Esophagus squamous epithelium (tissue), 4 donors: ENCODE measurements around the gene RBBP8NL.

Experiments used
- POLR2A ChIP-seq, 4 donors: fragments of 450-650 bp; IDR thresholded peaks; one replicate each; pipeline ENCODE4 v1.6.1; 2017; ENCODE audit warnings: antibody characterized with exemption in 4 of 4, mild to moderate bottlenecking in 4 of 4, moderate library complexity in 3 of 4
- TF ChIP-seq, protein P1 (sequence below), 6 experiments: fragments of 450-650 bp in 4 of 6; fragments of 200-600 bp in 2 of 6; sonication (generic) in 2 of 6; IDR thresholded peaks; one replicate each; pipeline ENCODE4 v1.5.1; 2016 to 2019; ENCODE audit warnings: antibody characterized with exemption in 6 of 6, mild to moderate bottlenecking in 4 of 6, moderate library complexity in 4 of 6

DNA sequence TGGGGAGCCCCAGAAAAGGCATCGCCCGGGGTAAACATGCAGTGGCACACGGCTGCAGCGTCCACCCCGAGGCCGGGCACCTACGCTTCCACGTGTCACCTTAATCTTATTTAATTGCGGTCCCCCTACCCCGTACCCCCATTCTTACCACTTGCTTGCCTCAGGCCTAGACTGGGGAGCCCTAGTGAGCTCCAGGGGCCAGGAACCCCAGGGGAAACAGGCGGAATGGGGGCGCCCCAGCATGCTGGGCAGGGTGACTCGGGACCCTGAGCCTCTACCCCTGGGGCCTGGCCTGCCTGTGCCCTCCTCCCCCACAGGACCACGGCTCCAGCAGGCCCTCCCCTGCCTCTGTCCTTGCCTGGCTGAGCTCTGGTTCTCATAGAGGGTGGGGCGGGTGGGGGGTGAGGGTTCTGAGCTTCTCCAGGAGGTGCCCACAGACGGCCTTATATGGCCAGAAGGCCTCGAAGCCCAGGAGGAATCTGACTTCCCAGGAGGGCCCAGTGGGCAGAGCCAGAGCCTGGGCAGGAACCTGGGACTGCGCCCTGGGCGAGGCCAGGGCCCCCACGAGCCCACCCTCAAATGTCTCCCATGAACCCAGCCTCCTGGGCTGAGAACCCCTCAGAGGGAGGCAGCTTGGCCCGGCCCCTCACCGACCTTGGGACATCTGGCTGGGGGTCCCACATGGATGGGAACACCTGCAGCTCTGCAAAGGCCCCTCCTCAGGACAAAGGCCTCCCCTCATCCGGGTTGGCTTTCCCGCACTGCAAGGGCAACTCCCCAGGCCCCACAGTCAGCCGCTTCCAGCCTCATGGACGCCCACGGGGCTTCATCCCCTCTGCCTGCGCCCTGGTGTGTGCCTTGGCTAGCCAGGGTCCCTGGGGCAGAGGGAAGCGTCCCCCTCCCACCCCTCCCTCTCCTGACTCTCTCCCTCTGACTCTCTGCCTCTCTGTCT is 55.0 kb downstream of the RBBP8NL start:
- TF ChIP-seq, protein P1, sequence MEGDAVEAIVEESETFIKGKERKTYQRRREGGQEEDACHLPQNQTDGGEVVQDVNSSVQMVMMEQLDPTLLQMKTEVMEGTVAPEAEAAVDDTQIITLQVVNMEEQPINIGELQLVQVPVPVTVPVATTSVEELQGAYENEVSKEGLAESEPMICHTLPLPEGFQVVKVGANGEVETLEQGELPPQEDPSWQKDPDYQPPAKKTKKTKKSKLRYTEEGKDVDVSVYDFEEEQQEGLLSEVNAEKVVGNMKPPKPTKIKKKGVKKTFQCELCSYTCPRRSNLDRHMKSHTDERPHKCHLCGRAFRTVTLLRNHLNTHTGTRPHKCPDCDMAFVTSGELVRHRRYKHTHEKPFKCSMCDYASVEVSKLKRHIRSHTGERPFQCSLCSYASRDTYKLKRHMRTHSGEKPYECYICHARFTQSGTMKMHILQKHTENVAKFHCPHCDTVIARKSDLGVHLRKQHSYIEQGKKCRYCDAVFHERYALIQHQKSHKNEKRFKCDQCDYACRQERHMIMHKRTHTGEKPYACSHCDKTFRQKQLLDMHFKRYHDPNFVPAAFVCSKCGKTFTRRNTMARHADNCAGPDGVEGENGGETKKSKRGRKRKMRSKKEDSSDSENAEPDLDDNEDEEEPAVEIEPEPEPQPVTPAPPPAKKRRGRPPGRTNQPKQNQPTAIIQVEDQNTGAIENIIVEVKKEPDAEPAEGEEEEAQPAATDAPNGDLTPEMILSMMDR (IDR thresholded peaks at IDR 0.05): no peak
- no peak for TF ChIP-seq POLR2A (IDR thresholded peaks at IDR 0.05)
